MCF 10A (cell line): ENCODE data around the gene VTA1. TPM values are rescaled to one million over a fixed set of nuclear protein-coding genes. Genes with fewer than 3 reads are reported as not detected.

Source experiments
- BruUV-seq: library from RNA; stranded (reverse); fragments of 400-500 nt; replicated peaks from 2 replicates; lab custom pipeline; 2021; lab: Mats Ljungman, UMichigan
- CTCF ChIA-PET: fragments of 300-600 bp; sonication (Branson Sonifier 250); formaldehyde crosslinking; extraction: SDS; loops from one replicate; lab custom pipeline; 2021; ENCODE audit warnings: antibody characterized with exemption, inconsistent platforms; lab: Yijun Ruan, JAX
- POLR2A ChIA-PET: fragments of 300-600, 350-650 bp; sonication (Branson Sonifier 250); formaldehyde crosslinking; extraction: SDS; loops from one replicate; lab custom pipeline; 2020; ENCODE audit warnings: antibody characterized with exemption, inconsistent platforms; lab: Yijun Ruan, JAX
- DNase-seq: peaks from one replicate; pipeline ENCODE4 v3.0.0-alpha.2; 2018; ENCODE audit not compliant: unreplicated experiment
- H3K27ac Mint-ChIP-seq: one replicate; pipeline ENCODE4 v1.8.0; 2022; ENCODE audit warnings: mild to moderate bottlenecking, low read depth, mixed read lengths; ENCODE audit not compliant: unreplicated experiment
- H3K27me3 Mint-ChIP-seq: one replicate; pipeline ENCODE4 v1.8.0; 2022; ENCODE audit warnings: mixed read lengths; ENCODE audit not compliant: insufficient read depth, unreplicated experiment
- H3K36me3 Mint-ChIP-seq: one replicate; pipeline ENCODE4 v1.8.0; 2022; ENCODE audit warnings: mild to moderate bottlenecking, moderate library complexity, mixed read lengths; ENCODE audit not compliant: insufficient read depth, unreplicated experiment
- H3K4me1 Mint-ChIP-seq: one replicate; pipeline ENCODE4 v1.8.0; 2022; ENCODE audit warnings: mixed read lengths; ENCODE audit not compliant: insufficient read depth, unreplicated experiment
- H3K4me3 Mint-ChIP-seq: one replicate; pipeline ENCODE4 v1.8.0; 2022; ENCODE audit warnings: mild to moderate bottlenecking, moderate library complexity, mixed read lengths; ENCODE audit not compliant: unreplicated experiment
- H3K9me3 Mint-ChIP-seq: one replicate; pipeline ENCODE4 v1.8.0; 2022; ENCODE audit warnings: mixed read lengths; ENCODE audit not compliant: unreplicated experiment
- intact Hi-C: fragments of 100-400 bp; cut with micrococcal nuclease; formaldehyde crosslinking; loops from 2 replicates; pipeline ENCODE4 v1.14.1; 2022
- total RNA-seq: library from RNA; stranded (reverse); gene quantifications from 2 replicates; pipeline ENCODE4 v1.2.3, GENCODE V29; 2022
- TF ChIP-seq, protein P1 (sequence below): fragments of 200-600 bp; IDR thresholded peaks from one replicate; pipeline ENCODE4 v1.8.0; 2022; ENCODE audit warnings: antibody characterized with exemption, mild to moderate bottlenecking; ENCODE audit not compliant: unreplicated experiment

Gene VTA1
- total RNA-seq, 1 experiment from 2014 or later: 42.9 TPM

- no peak overlapping the region for H3K27ac Mint-ChIP-seq
- ChIA-PET POLR2A (interaction anchor here (0.6 to 0.7 kb wide), 2 partner anchors 150 to 1689 kb away, joined by 3 to 4 read pairs; no protein-coding TSS in a partner anchor), CTCF (no interaction called here)
- intact Hi-C loops: no loop called here
- no peak for DNase-seq
- H3K36me3 Mint-ChIP-seq: peaks cover 6% of the 10 kb centered on the region
- TF ChIP-seq, protein P1, sequence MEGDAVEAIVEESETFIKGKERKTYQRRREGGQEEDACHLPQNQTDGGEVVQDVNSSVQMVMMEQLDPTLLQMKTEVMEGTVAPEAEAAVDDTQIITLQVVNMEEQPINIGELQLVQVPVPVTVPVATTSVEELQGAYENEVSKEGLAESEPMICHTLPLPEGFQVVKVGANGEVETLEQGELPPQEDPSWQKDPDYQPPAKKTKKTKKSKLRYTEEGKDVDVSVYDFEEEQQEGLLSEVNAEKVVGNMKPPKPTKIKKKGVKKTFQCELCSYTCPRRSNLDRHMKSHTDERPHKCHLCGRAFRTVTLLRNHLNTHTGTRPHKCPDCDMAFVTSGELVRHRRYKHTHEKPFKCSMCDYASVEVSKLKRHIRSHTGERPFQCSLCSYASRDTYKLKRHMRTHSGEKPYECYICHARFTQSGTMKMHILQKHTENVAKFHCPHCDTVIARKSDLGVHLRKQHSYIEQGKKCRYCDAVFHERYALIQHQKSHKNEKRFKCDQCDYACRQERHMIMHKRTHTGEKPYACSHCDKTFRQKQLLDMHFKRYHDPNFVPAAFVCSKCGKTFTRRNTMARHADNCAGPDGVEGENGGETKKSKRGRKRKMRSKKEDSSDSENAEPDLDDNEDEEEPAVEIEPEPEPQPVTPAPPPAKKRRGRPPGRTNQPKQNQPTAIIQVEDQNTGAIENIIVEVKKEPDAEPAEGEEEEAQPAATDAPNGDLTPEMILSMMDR: no peak
- H3K4me1 Mint-ChIP-seq: peaks cover 31% of the 10 kb centered on the region
- H3K9me3 Mint-ChIP-seq: no peaks in the 10 kb centered on the region
- H3K27me3 Mint-ChIP-seq: no peaks in the 10 kb centered on the region
- no TSS peak for BruUV-seq
- no peak overlapping the region for H3K4me3 Mint-ChIP-seq
These were observed 5.7 kb downstream of the VTA1 start for GRCh38 chr6:142152746-142153145.

- TF ChIP-seq, protein P1: no peak
- no peaks in the 10 kb centered on the region for H3K9me3 Mint-ChIP-seq
These were observed 6.1 kb downstream of the VTA1 start for GRCh38 chr6:142153196-142153595.

DNA sequence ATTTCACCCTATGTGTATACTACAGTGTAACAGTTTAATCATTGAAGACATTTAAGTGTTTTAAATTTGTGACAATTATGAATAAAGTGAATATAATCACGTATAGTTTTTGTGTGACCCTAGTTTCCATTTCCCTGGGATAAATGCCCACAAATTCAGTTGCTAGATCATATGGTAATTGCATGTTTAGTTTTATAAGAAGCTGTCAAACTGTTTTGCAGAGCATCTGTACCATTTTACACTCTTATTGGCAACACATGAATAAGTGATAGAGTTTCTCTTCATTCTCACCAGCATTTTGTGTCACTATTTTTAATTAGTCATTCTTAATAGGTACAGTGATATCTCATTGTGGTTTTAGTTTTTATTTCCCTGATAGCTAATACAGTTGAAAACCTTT lies 7.3 kb downstream of the VTA1 start:
- Mint-ChIP-seq H3K9me3 (no peaks in the 10 kb centered on the region), H3K4me3 (no peak overlapping the region), H3K27me3 (no peaks in the 10 kb centered on the region), H3K27ac (no peak overlapping the region), H3K4me1 (peaks cover 16% of the 10 kb centered on the region), H3K36me3 (peaks cover 6% of the 10 kb centered on the region)
- TF ChIP-seq, protein P1: no peak
- ChIA-PET POLR2A (no interaction called here), CTCF (interaction anchor here (0.6 to 5.0 kb wide), 3 partner anchors 147 to 319 kb away, joined by 3 to 52 read pairs (median 12); no protein-coding TSS in a partner anchor)
- intact Hi-C loops: no loop called here
- BruUV-seq: no TSS peak
- DNase-seq: no peak

More at GRCh38 chr6:142153196-142153595, 6.1 kb downstream of the VTA1 start:
- CTCF ChIA-PET: no interaction called here
- POLR2A ChIA-PET: interaction anchor here (0.6 to 0.7 kb wide), 2 partner anchors 150 to 1690 kb away, joined by 3 to 4 read pairs; no protein-coding TSS in a partner anchor
- intact Hi-C loops: no loop called here
- Mint-ChIP-seq H3K27ac (no peak overlapping the region), H3K27me3 (no peaks in the 10 kb centered on the region), H3K4me3 (no peak overlapping the region), H3K4me1 (peaks cover 28% of the 10 kb centered on the region), H3K36me3 (peaks cover 6% of the 10 kb centered on the region)
- no peak for DNase-seq
- BruUV-seq: no TSS peak

GRCh38 chr6:142155091-142155490 lies 8.0 kb downstream of the VTA1 start:
- Mint-ChIP-seq H3K4me3 (no peak overlapping the region), H3K36me3 (peaks cover 6% of the 10 kb centered on the region), H3K9me3 (no peaks in the 10 kb centered on the region), H3K4me1 (peaks cover 9% of the 10 kb centered on the region), H3K27ac (no peak overlapping the region), H3K27me3 (no peaks in the 10 kb centered on the region)
- ChIA-PET POLR2A (interaction anchor here (1.8 to 4.4 kb wide), 2 partner anchors 8 to 222 kb away, joined by 3 to 25 read pairs; partner anchors contain the start of genes NMBR and VTA1), CTCF (interaction anchor here (0.6 to 5.0 kb wide), 10 partner anchors 7 to 729 kb away, joined by 3 to 52 read pairs (median 10); partner anchors contain the start of genes NMBR and VTA1)
- no peak for DNase-seq
- TF ChIP-seq, protein P1: no peak
- no TSS peak for BruUV-seq
- intact Hi-C loops: no loop called here
